DMS114 treated with DMSO at 0.1 percent for 48 hours (cell line): Measurements from ENCODE around the gene KLHL29.

Source experiments
- DNase-seq: peaks from one replicate; lab custom pipeline; 2025; ENCODE audit not compliant: unreplicated experiment; lab: John Stamatoyannopoulos, UW

KLHL29 gene

DNA sequence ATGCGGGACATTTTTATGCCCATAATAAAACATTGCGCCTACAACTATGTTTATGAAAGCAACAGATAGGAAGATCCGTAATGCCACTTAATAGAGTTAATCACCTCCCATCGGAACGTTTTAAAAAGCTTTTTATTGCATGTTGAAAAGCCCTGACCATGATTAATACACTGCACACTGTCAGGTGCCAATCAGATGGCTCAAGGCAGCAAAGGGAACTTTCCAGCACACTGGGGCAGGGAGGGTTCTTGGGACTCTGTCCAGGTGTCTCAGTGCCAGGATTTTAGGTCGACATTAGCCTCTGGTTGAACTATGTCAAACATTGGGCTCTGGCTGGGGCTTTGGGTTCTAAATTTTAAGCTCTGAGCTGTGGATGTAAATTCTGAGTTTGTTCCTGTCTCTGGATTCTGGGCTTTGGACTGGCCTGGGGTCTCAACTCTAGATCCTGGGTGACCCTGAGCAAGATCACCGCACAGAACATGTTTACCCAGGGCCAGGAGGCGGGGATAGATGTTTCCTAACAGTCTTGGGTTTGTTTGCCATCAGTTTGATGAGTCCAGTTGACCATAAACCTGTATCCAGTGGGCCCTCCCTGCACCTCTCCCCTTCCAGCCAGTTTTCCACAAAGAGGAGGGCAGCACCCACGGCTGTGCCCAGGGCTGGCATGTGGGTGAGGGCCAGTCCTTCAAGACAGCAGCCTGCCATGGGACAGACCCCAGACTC, 279.2 kb downstream of the KLHL29 start:
- no peak for DNase-seq

DNA sequence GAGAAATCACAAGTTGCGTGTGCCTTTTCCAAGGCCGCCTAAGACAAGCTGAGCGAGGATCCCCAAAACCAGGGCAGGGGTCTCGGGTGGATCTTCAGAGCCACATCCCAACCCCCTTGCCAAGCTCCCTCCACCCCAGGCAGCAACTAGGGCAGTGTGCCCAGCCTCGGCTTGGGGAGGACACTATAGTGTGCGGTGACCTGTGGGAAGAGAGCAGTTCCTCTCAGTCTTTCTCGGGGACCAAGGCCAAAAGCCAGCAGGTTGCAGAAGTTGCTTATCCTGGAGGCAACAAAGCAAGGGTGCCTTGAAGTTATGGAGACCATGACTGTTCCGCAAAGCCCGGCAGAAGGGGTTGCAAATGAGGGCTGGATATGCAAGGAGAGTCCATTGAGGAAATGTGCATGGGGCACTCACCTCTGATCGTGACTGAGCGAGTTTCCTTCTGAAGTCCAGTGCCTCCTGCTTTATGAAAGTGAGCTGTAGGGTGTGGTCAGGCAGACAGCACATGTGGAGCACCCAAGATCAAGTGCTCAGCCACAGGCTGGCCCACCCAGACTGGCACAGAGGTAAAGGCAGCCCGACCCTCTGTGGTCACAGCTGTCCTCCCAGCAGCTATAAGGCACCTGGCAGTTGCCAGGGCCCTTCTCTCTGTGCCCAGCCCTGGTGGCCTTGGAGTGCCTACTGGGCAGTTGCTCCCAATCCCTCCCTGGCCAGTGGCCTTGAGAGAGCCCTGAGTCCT, 281.4 kb downstream of the KLHL29 start:
- no peak for DNase-seq

DNA sequence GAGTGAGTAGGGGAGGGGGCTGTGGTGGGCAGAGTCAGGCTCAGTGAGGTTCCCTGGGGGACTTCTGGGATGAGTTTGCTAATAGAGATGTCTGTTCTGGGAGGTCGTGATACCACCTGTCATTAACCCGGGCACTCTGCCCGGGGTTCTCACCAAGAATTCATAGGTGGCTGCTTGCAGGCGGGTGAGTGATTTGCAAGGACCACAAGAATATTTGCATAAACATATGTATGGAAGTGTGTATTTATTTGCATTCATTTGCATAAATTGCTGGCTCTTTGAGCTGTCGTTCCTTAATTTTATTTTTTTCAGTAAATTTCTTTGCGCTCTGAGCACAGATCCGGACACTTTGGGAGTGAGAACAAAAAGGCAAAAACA, 282.0 kb downstream of the KLHL29 start:
- DNase-seq = no peak

DNA sequence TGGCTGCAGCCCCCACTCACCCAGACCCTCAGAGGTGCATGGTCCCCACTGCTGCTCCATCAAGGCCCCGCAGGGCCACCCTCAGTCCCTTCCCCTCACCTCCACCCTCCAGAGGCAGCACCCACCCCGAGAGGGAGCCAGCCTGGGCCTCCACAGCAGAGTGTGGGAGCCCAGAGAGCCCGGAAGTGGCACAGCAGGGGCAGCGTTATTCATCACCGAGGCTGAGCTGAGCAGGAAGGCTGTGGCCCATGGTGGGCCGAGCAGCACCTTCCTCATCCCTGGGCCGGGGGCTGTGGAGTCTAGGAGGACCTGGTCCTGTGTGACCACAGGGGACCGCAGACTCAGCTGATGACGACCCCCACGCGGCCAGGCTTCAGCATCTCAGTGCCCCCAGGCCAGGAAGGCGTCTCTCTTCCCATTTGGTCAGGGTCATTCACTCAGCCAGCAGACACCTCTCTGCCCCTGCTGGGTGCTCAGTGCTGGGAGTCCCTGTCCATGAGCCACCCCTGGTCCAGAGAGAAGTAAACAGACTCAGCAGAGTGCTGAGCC, 283.9 kb downstream of the KLHL29 start:
- DNase-seq = no peak

DNA sequence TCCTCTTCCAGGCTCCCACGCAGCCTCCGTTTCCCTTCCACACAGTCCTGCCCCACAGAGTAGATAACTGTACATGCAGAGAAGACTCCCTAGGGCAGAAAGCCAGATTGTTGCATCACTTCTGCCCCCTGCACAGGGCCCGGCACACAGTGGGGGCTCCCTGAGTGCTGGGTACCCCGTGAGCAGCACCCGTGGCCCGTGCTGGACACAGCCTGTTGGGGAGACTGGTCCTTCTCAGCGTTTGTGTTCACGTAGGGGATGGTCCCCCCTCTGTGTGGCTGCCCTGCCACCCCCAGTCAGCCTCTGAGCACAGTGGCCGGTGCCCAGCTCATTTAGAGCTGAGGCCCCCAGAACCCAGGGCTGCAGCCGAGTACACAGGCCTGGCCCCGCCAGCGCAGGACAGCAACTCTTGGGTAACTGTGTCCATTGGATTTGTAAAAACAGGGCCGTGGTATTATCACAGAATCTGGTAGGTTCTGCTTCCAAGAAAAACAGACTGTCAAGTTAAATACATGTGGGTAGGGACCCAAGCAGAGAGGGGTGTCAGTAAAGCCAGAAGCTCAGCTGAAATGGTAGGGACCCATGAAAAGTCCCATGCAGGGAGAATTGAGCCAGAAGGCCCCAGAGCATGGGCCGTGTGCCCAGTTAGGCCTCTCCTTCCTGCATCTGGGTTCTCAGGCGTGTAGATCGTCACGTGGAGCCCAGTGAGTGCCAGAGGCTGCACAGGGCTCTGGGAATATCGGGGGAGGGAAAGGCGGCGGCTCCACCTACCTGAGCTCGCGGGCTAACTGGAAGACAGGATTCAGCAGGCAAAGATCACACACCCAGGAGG, 284.6 kb downstream of the KLHL29 start:
- DNase-seq = no peak

DNA sequence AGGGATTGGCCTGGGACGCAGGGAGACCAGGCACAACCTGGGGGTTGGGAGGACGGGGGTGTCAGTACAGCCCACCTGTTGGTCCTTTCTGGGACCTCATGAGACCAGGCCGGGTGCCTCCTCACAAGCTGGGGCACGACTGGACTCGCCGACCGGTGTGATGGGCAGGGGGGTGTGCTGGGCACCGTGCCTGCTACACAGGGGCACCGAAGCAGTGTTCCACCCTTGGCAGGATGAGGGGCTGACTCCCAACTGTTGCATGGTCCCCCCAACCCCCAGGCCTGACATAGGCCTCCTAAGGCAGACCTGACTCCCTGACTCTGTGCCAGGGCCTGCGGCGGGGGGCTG, 285.2 kb downstream of the KLHL29 start:
- no peak for DNase-seq

DNA sequence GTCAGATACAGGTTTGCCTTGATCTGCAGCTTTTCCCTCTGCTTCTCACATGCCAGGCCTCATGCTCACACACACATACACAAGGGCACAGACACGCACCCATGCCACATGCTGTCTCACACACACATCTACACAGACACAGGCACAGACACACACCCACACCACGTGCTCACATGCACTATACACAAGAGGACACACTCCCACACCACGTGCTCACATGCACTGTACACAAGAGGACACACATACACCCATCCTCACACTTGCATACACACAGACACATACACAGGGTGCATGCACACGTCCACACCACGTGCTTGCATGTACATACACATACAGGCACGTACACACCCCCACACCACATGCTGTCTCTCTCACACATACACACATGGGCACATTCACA, 288.1 kb downstream of the KLHL29 start:
- DNase-seq = no peak

DNA sequence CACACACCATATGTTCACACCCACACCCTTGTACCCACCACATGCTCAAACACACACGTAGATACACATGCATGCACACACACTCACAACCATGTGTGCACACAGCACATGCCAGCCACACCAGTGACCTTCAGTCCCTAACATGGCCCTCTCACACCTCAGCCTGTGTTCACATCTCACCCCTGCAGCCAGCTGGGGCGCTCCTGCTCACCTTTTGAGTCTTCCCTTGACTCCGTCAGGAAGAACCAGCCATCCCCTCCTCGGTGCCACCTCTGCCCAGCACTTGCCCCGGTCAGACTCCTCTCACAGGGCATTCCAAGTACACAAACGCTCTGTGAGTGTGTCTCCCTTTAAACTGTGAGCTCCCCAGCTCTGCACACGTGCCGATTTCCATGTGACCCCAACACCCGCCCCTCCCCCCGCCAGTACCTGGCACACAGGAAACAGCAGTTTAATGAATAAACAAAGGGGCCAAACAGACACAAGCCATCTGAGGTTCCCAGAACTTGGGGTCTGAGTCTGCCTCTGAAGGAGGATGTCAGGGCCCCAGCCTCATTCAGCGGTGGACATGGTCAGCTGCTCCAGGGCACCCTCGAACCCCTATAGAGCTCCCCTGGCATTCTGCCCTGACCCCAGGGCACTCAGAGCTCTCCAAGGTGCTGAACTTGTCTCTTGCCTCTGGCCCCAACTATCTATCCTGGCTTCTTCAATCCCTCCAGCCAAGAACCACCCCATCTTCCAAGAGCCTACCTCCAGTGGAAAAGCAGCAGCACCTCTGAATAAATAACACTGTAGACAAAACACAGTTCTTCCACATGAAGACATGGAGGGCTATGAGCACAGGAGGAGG, 289.1 kb downstream of the KLHL29 start:
- DNase-seq = no peak

DNA sequence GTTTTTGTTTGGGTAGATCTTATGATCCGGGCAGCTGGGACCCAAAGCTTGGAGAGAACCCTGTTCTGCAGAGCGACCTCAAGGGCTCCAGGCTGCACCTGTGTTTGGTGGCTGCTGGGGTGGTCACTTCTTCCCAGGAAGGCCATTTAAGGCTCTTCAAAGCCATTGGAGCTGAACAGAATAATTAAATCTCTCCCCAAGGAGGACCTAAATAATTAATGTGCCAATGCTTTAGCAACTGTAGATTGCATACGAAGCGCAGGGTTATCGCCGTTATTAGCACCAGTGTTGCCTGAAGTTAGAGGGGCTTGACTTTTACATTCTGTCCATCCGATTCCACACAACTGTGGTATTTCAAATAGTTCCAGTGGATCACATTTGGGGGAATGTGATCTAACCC, 290.5 kb downstream of the KLHL29 start:
- DNase-seq = no peak

DNA sequence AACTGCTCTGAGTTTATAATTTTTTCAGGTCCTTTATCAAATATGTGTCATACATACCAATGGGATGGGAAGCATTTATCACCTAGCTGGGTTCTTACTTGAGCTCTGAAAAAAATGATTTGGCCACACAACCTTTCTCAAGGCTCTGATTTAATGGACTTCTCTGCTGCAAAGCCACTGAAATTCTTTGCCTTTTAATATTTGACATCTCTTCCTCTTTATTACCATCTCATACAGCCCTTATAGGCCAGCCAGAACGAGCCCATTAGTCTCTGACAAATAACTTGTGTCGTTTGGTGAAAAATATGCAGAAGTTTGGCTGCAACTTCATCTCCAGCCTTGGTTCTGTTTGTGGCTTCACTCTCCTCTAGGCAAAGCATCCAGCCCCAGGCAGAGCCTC, 292.9 kb downstream of the KLHL29 start:
- no peak for DNase-seq

DNA sequence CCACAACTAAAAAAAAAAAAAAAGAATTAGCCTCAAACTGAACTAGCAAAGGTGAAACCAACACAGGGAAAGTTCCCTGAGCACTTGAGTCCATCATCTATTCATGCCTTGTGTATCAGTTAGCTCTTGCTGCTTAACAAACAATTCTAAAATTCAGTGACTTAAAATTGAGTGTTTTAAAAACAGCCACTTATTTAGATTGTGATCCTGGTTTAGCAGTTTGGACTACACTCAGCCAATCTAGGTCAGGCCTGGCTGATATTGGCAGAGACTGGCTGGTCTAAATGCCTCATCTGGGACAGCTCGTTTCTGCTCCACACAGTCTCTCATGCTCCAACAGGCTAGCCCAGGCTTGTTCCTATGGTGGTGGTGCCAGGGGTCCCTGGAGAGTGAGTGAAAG, 294.1 kb downstream of the KLHL29 start:
- no peak for DNase-seq

DNA sequence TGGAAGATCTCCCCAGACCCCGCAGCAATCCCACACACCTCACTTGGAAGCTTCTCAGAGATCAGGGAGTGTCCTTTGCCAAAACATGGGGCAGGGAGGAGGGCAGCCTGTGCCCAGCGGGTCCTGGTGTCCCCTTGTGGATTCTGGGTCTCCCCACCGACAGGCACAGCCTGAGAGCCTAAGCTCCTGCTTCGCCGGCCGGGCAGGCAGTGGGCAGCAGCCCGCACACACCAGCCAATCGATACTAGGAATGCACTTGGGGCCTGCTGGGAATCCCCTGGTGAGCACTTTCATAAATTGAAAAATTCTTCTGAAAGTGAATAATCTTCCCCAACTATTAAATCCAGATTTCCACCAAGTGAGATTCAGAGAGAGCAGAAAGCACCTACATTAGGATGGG, 296.0 kb downstream of the KLHL29 start:
- DNase-seq = no peak

DNA sequence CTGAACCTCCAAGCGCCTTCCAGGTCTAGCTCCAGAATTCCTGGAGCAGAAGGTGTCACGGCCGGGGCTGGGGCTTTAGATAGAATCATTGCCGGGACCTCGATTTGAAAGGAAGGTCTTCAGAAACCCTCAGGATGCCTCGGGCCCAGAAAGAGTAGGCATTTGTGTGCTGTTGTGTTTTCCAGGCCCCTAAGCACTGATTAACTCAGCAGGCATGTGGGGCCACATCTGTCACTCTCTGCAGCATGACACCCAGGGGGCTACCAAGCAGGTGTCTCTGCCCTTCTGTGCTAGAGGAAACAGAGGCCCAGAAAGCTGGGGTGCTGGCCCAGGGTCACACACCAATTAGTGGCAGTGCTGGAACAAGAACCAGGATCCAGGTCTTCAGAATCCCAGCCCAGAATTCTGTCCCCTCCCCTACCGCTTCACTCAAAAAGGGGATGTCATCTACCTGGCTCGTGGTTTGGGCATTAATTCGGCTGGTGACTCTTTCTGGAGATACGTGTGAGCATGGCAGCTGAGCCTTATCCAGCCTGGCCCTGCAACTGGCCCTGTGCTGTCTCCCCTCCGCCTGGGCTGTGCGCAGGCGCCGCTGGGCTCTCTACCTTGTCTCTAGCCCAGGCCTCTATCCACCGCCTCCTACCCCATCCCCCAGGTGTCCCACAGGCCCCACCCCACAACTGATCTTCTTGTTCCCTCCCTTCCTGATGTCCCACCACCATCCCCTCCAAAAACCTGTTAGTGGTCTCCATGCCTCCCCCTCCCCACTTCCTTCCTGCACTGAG, 296.6 kb downstream of the KLHL29 start:
- no peak for DNase-seq

DNA sequence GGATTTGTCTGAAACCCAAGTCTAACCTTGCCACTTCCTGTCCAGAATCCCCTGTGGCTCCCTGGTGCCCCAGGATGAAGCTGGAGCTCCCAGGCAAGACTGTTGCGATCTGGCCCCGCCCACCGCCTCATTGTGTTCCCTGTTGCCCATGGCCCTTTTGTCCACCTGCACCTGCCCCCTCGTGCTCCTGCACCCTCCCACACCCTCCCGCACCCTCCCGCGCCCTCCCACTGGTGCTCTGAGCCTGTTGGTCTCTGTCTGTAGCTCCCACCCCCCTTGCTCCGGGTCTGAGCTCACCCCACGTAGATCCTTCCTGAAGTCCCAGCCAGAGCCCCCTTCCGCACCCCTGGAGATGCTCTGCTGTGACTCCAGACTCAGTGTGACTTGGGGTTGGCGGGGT, 297.5 kb downstream of the KLHL29 start:
- no peak for DNase-seq

DNA sequence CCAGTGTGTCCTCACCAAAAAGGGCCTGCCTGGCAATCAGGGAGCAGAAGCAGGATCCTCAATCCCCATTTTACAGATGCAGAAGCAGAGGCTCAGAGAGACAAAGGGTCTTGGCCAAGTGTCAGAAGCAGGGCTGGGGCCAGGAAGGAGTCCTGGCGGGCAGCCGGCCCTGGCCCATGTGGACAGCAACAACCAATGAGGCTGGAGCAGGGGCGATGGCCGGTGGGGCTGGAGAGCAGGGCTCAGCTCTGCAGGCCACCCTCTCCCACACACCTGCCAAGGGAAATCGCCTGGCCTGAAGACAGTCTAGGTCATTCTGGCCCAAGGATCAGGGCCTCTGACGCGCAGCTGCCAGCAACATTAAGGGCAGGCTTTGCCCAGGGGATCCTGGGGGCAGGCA, 298.0 kb downstream of the KLHL29 start:
- no peak for DNase-seq

DNA sequence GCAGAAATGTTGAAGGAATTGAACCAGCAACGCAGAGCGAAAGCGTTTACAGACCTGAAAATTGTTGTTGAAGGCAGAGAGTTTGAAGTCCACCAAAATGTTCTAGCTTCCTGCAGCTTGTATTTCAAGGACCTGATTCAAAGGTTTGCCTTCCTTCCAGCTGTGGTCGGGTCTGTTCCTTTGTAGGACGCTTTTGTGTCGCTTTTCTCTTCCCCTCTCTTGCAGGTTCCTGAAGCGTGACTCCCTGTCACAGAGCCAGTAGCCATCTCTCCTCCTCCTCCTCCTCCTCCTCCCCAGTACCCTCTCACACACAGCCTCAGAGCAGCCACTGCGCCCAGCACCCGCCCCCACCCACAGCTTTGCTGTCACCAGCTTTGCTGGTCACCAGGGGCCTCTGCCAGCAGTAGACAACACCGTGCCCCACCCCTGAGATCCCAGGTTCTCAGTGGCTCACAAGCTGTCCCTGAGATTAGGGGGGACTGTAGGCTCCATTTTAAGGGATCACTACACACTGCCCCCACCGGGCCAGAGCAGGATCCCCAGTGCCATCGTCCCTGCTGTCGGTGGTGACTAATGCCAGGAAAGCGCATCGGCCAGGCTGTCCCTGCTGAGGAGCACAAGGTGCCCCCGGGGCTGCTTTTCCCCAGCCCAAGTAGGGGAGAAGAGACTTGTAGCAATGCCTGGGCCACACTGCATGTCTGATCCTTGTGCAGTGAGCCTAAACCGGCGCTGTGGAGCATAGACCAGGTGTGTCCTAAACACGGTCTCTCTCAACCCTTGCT, 299.6 kb downstream of the KLHL29 start:
- DNase-seq = no peak

DNA sequence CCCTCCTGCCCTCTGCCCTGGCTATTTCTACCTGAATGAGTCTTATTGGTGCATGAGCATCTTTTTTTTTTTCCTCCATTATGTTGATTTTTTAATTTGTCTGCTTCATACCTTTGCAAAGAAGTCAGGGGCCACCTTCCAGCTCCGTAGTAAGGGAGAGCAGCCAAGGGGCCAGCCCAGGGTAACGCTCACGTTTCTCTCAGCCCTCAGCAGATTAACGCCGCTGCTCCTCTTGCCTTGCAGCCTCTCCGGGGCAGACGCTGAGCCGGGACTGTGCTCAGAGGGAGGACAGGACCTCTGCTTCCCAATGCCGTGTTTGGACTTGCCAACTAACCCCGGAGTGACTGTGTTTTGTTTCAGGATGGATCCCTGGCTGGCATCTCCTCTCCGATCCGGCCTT, 300.2 kb downstream of the KLHL29 start:
- DNase-seq = no peak

DNA sequence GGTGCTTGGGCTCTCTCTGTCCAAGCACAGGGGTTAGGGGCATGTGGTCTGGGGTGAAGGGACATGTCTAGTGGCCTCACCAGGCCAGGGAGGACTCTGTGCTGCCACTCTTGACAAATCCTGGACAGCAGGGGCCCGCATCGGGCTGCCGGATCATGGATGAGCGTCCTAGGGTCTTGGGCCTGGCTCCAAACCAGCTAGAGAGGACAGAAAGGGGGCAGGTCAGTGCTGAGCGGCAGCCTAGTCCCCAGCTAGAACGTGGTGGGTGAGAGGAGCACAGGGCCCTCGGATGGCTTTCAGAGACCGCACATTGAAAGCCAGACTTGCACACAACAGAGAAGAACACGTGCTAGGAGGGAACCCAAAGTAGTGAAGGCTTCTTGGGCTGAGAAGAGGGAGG, 300.7 kb downstream of the KLHL29 start:
- no peak for DNase-seq

DNA sequence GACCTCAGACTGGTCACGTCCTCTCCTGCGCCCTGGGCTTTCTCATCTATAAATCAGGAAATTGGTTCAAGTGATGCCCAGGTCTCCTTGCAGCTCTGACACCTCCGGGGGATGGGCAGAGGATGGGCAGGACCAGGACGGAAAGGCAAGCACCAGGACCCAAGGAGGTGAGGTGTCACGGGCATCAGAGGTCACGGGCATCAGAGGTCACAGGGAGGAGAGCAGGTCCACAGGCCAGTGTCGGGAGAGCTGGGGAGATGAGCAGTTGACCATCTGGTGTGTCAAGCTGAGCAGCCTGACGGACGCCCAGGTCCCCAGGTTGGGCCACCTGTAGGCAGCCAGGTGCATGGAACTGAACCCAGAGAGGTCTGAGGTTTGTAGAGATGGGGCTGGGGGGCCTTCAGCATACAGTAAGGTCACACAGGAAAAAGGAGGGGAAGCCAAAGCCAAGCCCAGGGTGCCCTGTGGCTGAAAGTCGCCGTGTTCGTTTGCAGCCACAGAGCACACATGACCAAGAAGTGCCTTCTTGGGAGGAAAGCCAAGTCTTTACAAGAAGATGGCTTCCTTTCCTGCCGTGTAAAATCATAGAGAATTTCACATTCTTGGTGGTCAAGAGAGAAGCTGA, 301.5 kb downstream of the KLHL29 start:
- no peak for DNase-seq
